ENCODE measurements around the gene PRKAA2.

The PRKAA2 gene

GRCh38 chr1:56658254-56658653 lies 13.1 kb downstream of the PRKAA2 start:
- H3K27me3 ChIP-seq (replicated peaks; ENCODE audit: control insufficient read depth, insufficient read depth, low read length) = no peaks in the 10 kb centered on the region
- no peak overlapping the region for H3K4me3 ChIP-seq (ENCODE audit: low read length)
- no peak for DNase-seq (ENCODE audit: low read depth)
- no peak overlapping the region for H3K9ac ChIP-seq (ENCODE audit: low read length)
- no peaks in the 10 kb centered on the region for H3K4me1 ChIP-seq (ENCODE audit: control insufficient read depth, insufficient read depth, low read length)
- no peaks in the 10 kb centered on the region for H3K36me3 ChIP-seq (ENCODE audit: control insufficient read depth, insufficient read depth, low read length, severe bottlenecking)
- H3K9me3 ChIP-seq (ENCODE audit: control insufficient read depth, low read length) = peaks cover 16% of the 10 kb centered on the region

DNA sequence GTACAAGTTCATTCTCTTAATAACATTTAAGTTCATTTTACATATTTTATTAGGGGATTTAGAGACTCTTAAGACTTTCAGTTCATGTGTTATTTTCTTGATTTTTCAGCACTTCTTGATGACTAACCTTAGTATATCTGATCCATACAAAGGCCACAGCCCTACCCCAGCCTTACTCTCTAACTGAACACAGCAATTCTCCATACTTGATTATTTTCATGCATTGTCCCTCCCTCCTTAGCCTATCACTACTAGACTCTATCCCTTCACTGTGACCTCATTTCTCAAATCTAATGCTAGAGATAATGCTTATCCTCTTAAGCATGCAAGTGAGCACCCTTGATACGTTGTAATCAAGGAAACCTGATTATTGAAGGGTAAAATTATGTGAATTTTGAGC lies 15.2 kb downstream of the PRKAA2 start:
- no peaks in the 10 kb centered on the region for H3K4me1 ChIP-seq (ENCODE audit: control insufficient read depth, insufficient read depth, low read length)
- no peaks in the 10 kb centered on the region for H3K27me3 ChIP-seq (replicated peaks; ENCODE audit: control insufficient read depth, insufficient read depth, low read length)
- no peak for DNase-seq (ENCODE audit: low read depth)
- no peak overlapping the region for H3K9ac ChIP-seq (ENCODE audit: low read length)
- no peaks in the 10 kb centered on the region for H3K36me3 ChIP-seq (ENCODE audit: control insufficient read depth, insufficient read depth, low read length, severe bottlenecking)
- H3K9me3 ChIP-seq (ENCODE audit: control insufficient read depth, low read length) = peaks cover 16% of the 10 kb centered on the region
- H3K4me3 ChIP-seq (ENCODE audit: low read length) = no peak overlapping the region

DNA sequence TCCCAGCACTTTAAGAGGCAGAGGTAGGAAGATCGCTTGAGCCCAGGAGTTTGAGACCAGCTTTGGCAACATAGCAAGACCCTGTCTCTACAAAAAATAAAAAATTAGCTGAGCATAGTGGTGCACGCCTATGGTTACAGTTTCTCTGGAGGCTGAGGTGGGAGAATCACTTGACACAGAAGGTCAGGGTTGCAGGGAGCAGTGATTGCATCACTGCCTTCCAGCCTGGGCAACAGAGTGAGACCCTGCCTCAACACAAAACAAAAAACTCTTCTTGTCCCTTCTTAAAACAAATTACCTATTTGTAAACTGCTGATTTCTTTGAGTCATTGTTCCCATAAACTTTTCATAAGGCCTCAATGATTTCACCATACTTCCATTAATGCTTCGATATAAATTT lies 18.7 kb downstream of the PRKAA2 start:
- no peaks in the 10 kb centered on the region for H3K27me3 ChIP-seq (replicated peaks; ENCODE audit: control insufficient read depth, insufficient read depth, low read length)
- no peak overlapping the region for H3K4me3 ChIP-seq (ENCODE audit: low read length)
- H3K9me3 ChIP-seq (ENCODE audit: control insufficient read depth, low read length) = no peaks in the 10 kb centered on the region
- H3K36me3 ChIP-seq (ENCODE audit: control insufficient read depth, insufficient read depth, low read length, severe bottlenecking) = no peaks in the 10 kb centered on the region
- DNase-seq (ENCODE audit: low read depth) = no peak
- H3K4me1 ChIP-seq (ENCODE audit: control insufficient read depth, insufficient read depth, low read length) = no peaks in the 10 kb centered on the region
- H3K9ac ChIP-seq (ENCODE audit: low read length) = no peak overlapping the region

- H3K9me3 ChIP-seq (ENCODE audit: control insufficient read depth, low read length) = no peaks in the 10 kb centered on the region
- no peak overlapping the region for H3K9ac ChIP-seq (ENCODE audit: low read length)
- DNase-seq (ENCODE audit: low read depth) = no peak
- no peaks in the 10 kb centered on the region for H3K4me1 ChIP-seq (ENCODE audit: control insufficient read depth, insufficient read depth, low read length)
- H3K4me3 ChIP-seq (ENCODE audit: low read length) = no peak overlapping the region
- H3K27me3 ChIP-seq (replicated peaks; ENCODE audit: control insufficient read depth, insufficient read depth, low read length) = no peaks in the 10 kb centered on the region
- H3K36me3 ChIP-seq (ENCODE audit: control insufficient read depth, insufficient read depth, low read length, severe bottlenecking) = no peaks in the 10 kb centered on the region
Observed at GRCh38 chr1:56665384-56665783, 20.3 kb downstream of the PRKAA2 start.

DNA sequence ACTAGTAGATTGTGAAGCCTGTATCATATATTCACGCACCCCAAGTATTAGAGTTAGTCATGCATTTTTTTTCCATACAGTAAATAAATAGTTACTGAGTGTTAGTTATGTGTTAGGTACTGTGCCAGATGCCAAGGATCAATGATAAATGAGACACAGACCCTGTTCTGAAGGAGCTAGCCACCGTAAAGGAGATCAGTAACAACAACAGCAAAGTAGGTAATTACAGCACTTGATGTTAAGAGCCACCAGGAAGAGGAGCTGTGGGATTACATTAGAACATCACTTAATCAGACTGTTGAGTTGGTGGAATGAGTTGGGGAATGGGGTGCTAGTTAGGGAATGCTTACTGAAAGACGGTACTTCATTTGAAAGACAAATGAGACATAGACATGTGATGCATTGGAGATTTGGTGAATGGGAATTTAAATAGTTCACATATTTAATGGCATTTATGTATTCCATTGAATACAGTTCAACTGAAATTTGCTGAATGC lies 21.0 kb downstream of the PRKAA2 start:
- Histone ChIP-seq H3K36me3 (ENCODE audit: control insufficient read depth, insufficient read depth, low read length, severe bottlenecking) (no peaks in the 10 kb centered on the region), H3K27me3 (replicated peaks; ENCODE audit: control insufficient read depth, insufficient read depth, low read length) (no peaks in the 10 kb centered on the region), H3K4me3 (ENCODE audit: low read length) (no peak overlapping the region), H3K9ac (ENCODE audit: low read length) (no peak overlapping the region), H3K9me3 (ENCODE audit: control insufficient read depth, low read length) (no peaks in the 10 kb centered on the region), H3K4me1 (ENCODE audit: control insufficient read depth, insufficient read depth, low read length) (no peaks in the 10 kb centered on the region)
- no peak for DNase-seq (ENCODE audit: low read depth)

DNA sequence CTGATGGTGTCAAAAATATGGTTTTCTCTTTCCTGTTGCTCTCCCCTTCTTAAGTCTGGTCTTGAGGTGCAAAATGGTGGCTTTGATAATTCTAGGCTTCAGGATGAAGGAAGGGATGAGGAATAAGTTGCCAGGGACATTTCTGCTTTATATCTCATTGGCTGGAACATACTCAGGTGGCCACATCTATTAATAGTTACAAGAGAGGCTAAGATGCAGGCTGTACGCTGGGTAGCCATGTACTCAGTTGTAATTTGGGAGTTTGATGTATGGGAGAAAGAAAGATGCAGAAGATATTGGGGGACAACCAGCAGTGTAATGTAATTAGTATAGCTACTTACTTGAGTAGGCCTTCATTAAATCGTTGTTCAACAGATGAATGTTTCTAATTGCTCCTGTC lies 25.2 kb downstream of the PRKAA2 start:
- Histone ChIP-seq H3K9ac (ENCODE audit: low read length) (no peak overlapping the region), H3K27me3 (replicated peaks; ENCODE audit: control insufficient read depth, insufficient read depth, low read length) (no peaks in the 10 kb centered on the region), H3K4me1 (ENCODE audit: control insufficient read depth, insufficient read depth, low read length) (no peaks in the 10 kb centered on the region), H3K9me3 (ENCODE audit: control insufficient read depth, low read length) (no peaks in the 10 kb centered on the region), H3K4me3 (ENCODE audit: low read length) (no peak overlapping the region), H3K36me3 (ENCODE audit: control insufficient read depth, insufficient read depth, low read length, severe bottlenecking) (no peaks in the 10 kb centered on the region)
- DNase-seq (ENCODE audit: low read depth) = no peak

GRCh38 chr1:56671085-56671484 lies 26.0 kb downstream of the PRKAA2 start:
- no peak for DNase-seq (ENCODE audit: low read depth)
- Histone ChIP-seq H3K4me3 (ENCODE audit: low read length) (no peak overlapping the region), H3K36me3 (ENCODE audit: control insufficient read depth, insufficient read depth, low read length, severe bottlenecking) (no peaks in the 10 kb centered on the region), H3K9me3 (ENCODE audit: control insufficient read depth, low read length) (no peaks in the 10 kb centered on the region), H3K27me3 (replicated peaks; ENCODE audit: control insufficient read depth, insufficient read depth, low read length) (no peaks in the 10 kb centered on the region), H3K4me1 (ENCODE audit: control insufficient read depth, insufficient read depth, low read length) (no peaks in the 10 kb centered on the region), H3K9ac (ENCODE audit: low read length) (no peak overlapping the region)

DNA sequence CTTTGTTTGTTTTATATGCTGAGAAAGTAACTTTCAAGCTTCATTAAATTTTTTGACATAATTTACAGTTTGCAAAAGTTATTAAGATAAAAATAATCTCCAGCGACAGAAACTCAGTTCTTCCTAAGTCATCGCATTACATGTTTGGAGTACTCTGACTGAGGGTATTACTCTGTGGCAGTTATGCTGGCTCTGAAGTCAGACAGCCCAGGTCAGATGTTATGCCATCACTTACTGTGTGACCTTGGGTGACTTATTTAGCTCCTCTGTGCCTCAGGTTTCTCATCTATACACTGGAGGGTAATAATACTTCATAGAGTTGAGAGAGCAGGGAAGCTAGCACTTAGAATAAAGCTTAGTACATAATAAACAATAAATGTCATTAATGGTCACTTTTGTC lies 26.4 kb downstream of the PRKAA2 start:
- H3K36me3 ChIP-seq (ENCODE audit: control insufficient read depth, insufficient read depth, low read length, severe bottlenecking) = no peaks in the 10 kb centered on the region
- no peak for DNase-seq (ENCODE audit: low read depth)
- H3K9me3 ChIP-seq (ENCODE audit: control insufficient read depth, low read length) = no peaks in the 10 kb centered on the region
- H3K4me3 ChIP-seq (ENCODE audit: low read length) = no peak overlapping the region
- no peak overlapping the region for H3K9ac ChIP-seq (ENCODE audit: low read length)
- peaks cover under 1% of the 10 kb centered on the region for H3K4me1 ChIP-seq (ENCODE audit: control insufficient read depth, insufficient read depth, low read length)
- no peaks in the 10 kb centered on the region for H3K27me3 ChIP-seq (replicated peaks; ENCODE audit: control insufficient read depth, insufficient read depth, low read length)

DNA sequence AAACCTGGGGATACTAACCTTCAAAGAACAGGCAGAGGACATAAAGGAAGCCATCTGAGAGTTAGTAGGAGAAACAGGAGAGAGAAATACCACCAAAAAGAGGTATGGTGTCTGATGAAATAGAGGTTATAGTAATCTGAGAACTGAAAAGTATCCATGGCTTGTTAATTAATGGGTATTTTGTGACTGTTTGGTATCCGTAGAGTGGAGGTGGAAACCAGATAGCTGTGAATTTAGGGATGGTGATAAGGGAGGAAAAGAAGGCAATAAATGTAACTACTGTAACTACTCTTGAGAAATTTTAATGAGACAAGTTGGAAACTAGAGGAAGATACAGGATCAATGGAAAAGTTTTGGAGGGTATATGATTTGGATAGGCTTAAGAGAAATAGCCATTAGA lies 27.5 kb downstream of the PRKAA2 start:
- no peak for DNase-seq (ENCODE audit: low read depth)
- no peaks in the 10 kb centered on the region for H3K36me3 ChIP-seq (ENCODE audit: control insufficient read depth, insufficient read depth, low read length, severe bottlenecking)
- H3K9me3 ChIP-seq (ENCODE audit: control insufficient read depth, low read length) = no peaks in the 10 kb centered on the region
- peaks cover 9% of the 10 kb centered on the region for H3K4me1 ChIP-seq (ENCODE audit: control insufficient read depth, insufficient read depth, low read length)
- H3K9ac ChIP-seq (ENCODE audit: low read length) = no peak overlapping the region
- no peaks in the 10 kb centered on the region for H3K27me3 ChIP-seq (replicated peaks; ENCODE audit: control insufficient read depth, insufficient read depth, low read length)
- H3K4me3 ChIP-seq (ENCODE audit: low read length) = no peak overlapping the region

DNA sequence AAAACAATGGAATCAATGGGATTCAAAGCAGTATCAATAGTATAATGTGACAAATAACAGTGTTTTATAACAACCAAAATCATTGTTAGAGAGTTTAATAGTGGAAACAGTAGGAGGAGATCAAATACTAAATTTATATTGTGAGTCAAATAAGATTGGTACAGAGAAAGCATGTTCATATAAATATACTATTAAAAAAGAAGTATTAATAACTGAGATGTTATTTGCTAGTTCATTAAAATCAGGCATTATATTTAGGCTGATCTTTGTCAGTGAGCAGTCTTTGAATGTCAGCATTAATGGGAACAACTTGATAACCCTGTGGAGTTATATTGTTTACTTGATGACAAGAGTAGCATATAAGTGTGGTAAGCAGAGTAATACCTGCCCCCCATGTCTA lies 30.6 kb downstream of the PRKAA2 start:
- no peaks in the 10 kb centered on the region for H3K9me3 ChIP-seq (ENCODE audit: control insufficient read depth, low read length)
- H3K4me1 ChIP-seq (ENCODE audit: control insufficient read depth, insufficient read depth, low read length) = peaks cover 14% of the 10 kb centered on the region
- no peaks in the 10 kb centered on the region for H3K27me3 ChIP-seq (replicated peaks; ENCODE audit: control insufficient read depth, insufficient read depth, low read length)
- DNase-seq (ENCODE audit: low read depth) = no peak
- H3K4me3 ChIP-seq (ENCODE audit: low read length) = no peak overlapping the region
- no peak overlapping the region for H3K9ac ChIP-seq (ENCODE audit: low read length)
- H3K36me3 ChIP-seq (ENCODE audit: control insufficient read depth, insufficient read depth, low read length, severe bottlenecking) = no peaks in the 10 kb centered on the region

DNA sequence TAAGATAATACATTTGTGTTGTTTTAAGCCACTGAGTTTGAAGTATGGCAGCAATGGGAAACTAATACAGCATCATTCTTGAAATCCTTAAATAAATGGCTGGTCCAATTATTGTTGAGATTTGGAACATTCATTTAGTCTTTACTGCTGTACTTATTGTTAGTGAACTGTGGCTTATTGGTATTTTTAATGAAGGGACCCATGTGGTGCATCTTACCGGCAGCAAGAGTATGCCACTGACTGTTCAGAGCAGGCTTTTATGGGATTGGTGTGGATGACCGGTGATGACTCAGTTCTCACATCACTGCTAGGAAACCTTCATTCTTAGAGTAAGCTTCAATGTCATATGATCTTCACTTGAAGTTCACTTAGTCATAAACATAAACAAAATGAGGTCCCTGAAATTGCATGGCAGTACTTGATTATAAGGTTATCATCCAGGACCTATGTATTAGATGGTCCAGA lies 31.5 kb downstream of the PRKAA2 start:
- Histone ChIP-seq H3K27me3 (replicated peaks; ENCODE audit: control insufficient read depth, insufficient read depth, low read length) (no peaks in the 10 kb centered on the region), H3K9me3 (ENCODE audit: control insufficient read depth, low read length) (no peaks in the 10 kb centered on the region), H3K4me1 (ENCODE audit: control insufficient read depth, insufficient read depth, low read length) (peaks cover 14% of the 10 kb centered on the region), H3K9ac (ENCODE audit: low read length) (no peak overlapping the region), H3K36me3 (ENCODE audit: control insufficient read depth, insufficient read depth, low read length, severe bottlenecking) (no peaks in the 10 kb centered on the region), H3K4me3 (ENCODE audit: low read length) (no peak overlapping the region)
- peak; percentile 48 for DNase-seq (ENCODE audit: low read depth)

DNA sequence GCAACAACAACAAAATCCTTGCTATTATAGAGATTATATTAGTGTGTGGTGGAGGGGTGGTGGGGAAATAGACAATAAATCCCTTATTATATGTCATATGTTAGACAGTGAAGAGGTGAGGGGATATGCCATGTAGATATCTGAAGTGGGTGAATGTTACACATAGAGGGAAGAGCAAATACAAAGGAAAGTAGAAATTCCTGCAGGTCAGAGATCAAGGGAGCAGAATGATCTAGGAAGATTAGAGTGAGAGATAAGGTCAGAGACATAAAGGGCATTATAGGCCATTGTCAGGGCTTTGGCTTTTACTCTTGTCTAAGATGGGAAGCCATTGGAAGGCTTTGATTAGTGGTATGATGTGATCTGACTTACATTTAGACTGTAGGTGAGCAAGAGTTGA lies 38.5 kb downstream of the PRKAA2 start:
- H3K36me3 ChIP-seq (ENCODE audit: control insufficient read depth, insufficient read depth, low read length, severe bottlenecking) = no peaks in the 10 kb centered on the region
- no peaks in the 10 kb centered on the region for H3K27me3 ChIP-seq (replicated peaks; ENCODE audit: control insufficient read depth, insufficient read depth, low read length)
- H3K4me1 ChIP-seq (ENCODE audit: control insufficient read depth, insufficient read depth, low read length) = peaks cover 10% of the 10 kb centered on the region
- H3K4me3 ChIP-seq (ENCODE audit: low read length) = no peak overlapping the region
- H3K9ac ChIP-seq (ENCODE audit: low read length) = no peak overlapping the region
- no peaks in the 10 kb centered on the region for H3K9me3 ChIP-seq (ENCODE audit: control insufficient read depth, low read length)
- no peak for DNase-seq (ENCODE audit: low read depth)
